ENCODE data around the gene ARHGAP42. TPM values are rescaled to one million over a fixed set of nuclear protein-coding genes. Genes with fewer than 3 reads are reported as not detected.

The ARHGAP42 gene
- total and polyA plus RNA-seq, 5 donors from 2014 or later, result not detected

GRCh38 chr11:100870138-100870537 is 183.1 kb downstream of the ARHGAP42 start:
- Histone ChIP-seq H3K27ac (ENCODE audit: insufficient read depth, low read length, poor library complexity, severe bottlenecking) (no peak overlapping the region), H3K27me3 (ENCODE audit: control insufficient read depth, insufficient read depth, low read length) (no peaks in the 10 kb centered on the region), H3K4me1 (ENCODE audit: control insufficient read depth, insufficient read depth, low read length, poor library complexity, severe bottlenecking) (no peaks in the 10 kb centered on the region), H3K9me3 (ENCODE audit: control insufficient read depth in 2 of 2, low read length in 2 of 2) (no peaks in the 10 kb centered on the region), H3K36me3 (ENCODE audit: control insufficient read depth, insufficient read depth, low read length) (no peaks in the 10 kb centered on the region), H3K4me3 (ENCODE audit: low read depth, low read length) (no peak overlapping the region)
- no peaks in the 10 kb centered on the region for H3K4me1 Mint-ChIP-seq
- DNase-seq, result no peak
- H3K9me3 Mint-ChIP-seq, result peaks cover 0 to 17% (median 6%) of the 10 kb centered on the region in 7 donors
- ATAC-seq (ENCODE audit: low read depth in 2 of 2), result no peak
- no peaks in the 10 kb centered on the region for H3K27me3 Mint-ChIP-seq
- H3K36me3 Mint-ChIP-seq, result no peaks in the 10 kb centered on the region
- H3K4me3 Mint-ChIP-seq, result no peak overlapping the region
- H3K27ac Mint-ChIP-seq, result no peak overlapping the region

GRCh38 chr11:100872951-100873740 is 186.1 kb downstream of the ARHGAP42 start:
- no peak overlapping the region for H3K4me3 Mint-ChIP-seq
- Histone ChIP-seq H3K36me3 (ENCODE audit: control insufficient read depth, insufficient read depth, low read length) (no peaks in the 10 kb centered on the region), H3K27ac (ENCODE audit: insufficient read depth, low read length, poor library complexity, severe bottlenecking) (no peak overlapping the region), H3K4me3 (ENCODE audit: low read depth, low read length) (no peak overlapping the region), H3K27me3 (ENCODE audit: control insufficient read depth, insufficient read depth, low read length) (no peaks in the 10 kb centered on the region), H3K9me3 (ENCODE audit: control insufficient read depth in 2 of 2, low read length in 2 of 2) (no peaks in the 10 kb centered on the region), H3K4me1 (ENCODE audit: control insufficient read depth, insufficient read depth, low read length, poor library complexity, severe bottlenecking) (no peaks in the 10 kb centered on the region)
- DNase-seq, result no peak
- no peaks in the 10 kb centered on the region for H3K4me1 Mint-ChIP-seq
- H3K27me3 Mint-ChIP-seq, result no peaks in the 10 kb centered on the region
- no peaks in the 10 kb centered on the region for H3K36me3 Mint-ChIP-seq
- no peak overlapping the region for H3K27ac Mint-ChIP-seq
- H3K9me3 Mint-ChIP-seq, result peaks cover 0 to 8% (median 2%) of the 10 kb centered on the region in 7 donors
- no peak for ATAC-seq (ENCODE audit: low read depth in 2 of 2)

- Mint-ChIP-seq H3K4me3 (no peak overlapping the region), H3K9me3 (peaks cover 0 to 17% (median 2%) of the 10 kb centered on the region in 7 donors), H3K4me1 (no peaks in the 10 kb centered on the region), H3K27ac (no peak overlapping the region), H3K27me3 (no peaks in the 10 kb centered on the region), H3K36me3 (no peaks in the 10 kb centered on the region)
- H3K4me3 ChIP-seq (ENCODE audit: low read depth, low read length), result no peak overlapping the region
- ATAC-seq (ENCODE audit: low read depth in 2 of 2) (no peak), DNase-seq (no peak)
- no peaks in the 10 kb centered on the region for H3K27me3 ChIP-seq (ENCODE audit: control insufficient read depth, insufficient read depth, low read length)
- no peaks in the 10 kb centered on the region for H3K4me1 ChIP-seq (ENCODE audit: control insufficient read depth, insufficient read depth, low read length, poor library complexity, severe bottlenecking)
- H3K9me3 ChIP-seq (ENCODE audit: control insufficient read depth in 2 of 2, low read length in 2 of 2), result no peaks in the 10 kb centered on the region
- no peaks in the 10 kb centered on the region for H3K36me3 ChIP-seq (ENCODE audit: control insufficient read depth, insufficient read depth, low read length)
- H3K27ac ChIP-seq (ENCODE audit: insufficient read depth, low read length, poor library complexity, severe bottlenecking), result no peak overlapping the region
Observed at GRCh38 chr11:100874203-100874602, 187.1 kb downstream of the ARHGAP42 start.

GRCh38 chr11:100875521-100875869 is 188.4 kb downstream of the ARHGAP42 start:
- no peak for DNase-seq
- H3K36me3 ChIP-seq (ENCODE audit: control insufficient read depth, insufficient read depth, low read length), result no peaks in the 10 kb centered on the region
- H3K27me3 ChIP-seq (ENCODE audit: control insufficient read depth, insufficient read depth, low read length), result no peaks in the 10 kb centered on the region
- H3K9me3 Mint-ChIP-seq, result peaks cover 0 to 23% (median 5%) of the 10 kb centered on the region in 7 donors
- H3K4me1 ChIP-seq (ENCODE audit: control insufficient read depth, insufficient read depth, low read length, poor library complexity, severe bottlenecking), result no peaks in the 10 kb centered on the region
- no peaks in the 10 kb centered on the region for H3K36me3 Mint-ChIP-seq
- H3K4me3 ChIP-seq (ENCODE audit: low read depth, low read length), result no peak overlapping the region
- no peaks in the 10 kb centered on the region for H3K9me3 ChIP-seq (ENCODE audit: control insufficient read depth in 2 of 2, low read length in 2 of 2)
- H3K27me3 Mint-ChIP-seq, result no peaks in the 10 kb centered on the region
- H3K4me1 Mint-ChIP-seq, result no peaks in the 10 kb centered on the region
- no peak overlapping the region for H3K27ac Mint-ChIP-seq
- no peak overlapping the region for H3K4me3 Mint-ChIP-seq
- no peak overlapping the region for H3K27ac ChIP-seq (ENCODE audit: insufficient read depth, low read length, poor library complexity, severe bottlenecking)
- ATAC-seq (ENCODE audit: low read depth in 2 of 2), result no peak

GRCh38 chr11:100876815-100877520 is 189.9 kb downstream of the ARHGAP42 start:
- DNase-seq, result no peak
- H3K4me3 ChIP-seq (ENCODE audit: low read depth, low read length), result no peak overlapping the region

GRCh38 chr11:100878474-100878873 is 191.4 kb downstream of the ARHGAP42 start:
- Mint-ChIP-seq H3K27ac (no peak overlapping the region), H3K9me3 (peaks cover 2 to 34% (median 12%) of the 10 kb centered on the region in 7 donors), H3K27me3 (no peaks in the 10 kb centered on the region), H3K4me1 (no peaks in the 10 kb centered on the region), H3K36me3 (no peaks in the 10 kb centered on the region), H3K4me3 (no peak overlapping the region)
- H3K4me3 ChIP-seq (ENCODE audit: low read depth, low read length), result no peak overlapping the region
- no peak overlapping the region for H3K27ac ChIP-seq (ENCODE audit: insufficient read depth, low read length, poor library complexity, severe bottlenecking)
- ATAC-seq (ENCODE audit: low read depth in 2 of 2), result no peak
- no peaks in the 10 kb centered on the region for H3K9me3 ChIP-seq (ENCODE audit: control insufficient read depth in 2 of 2, low read length in 2 of 2)
- H3K27me3 ChIP-seq (ENCODE audit: control insufficient read depth, insufficient read depth, low read length), result no peaks in the 10 kb centered on the region
- H3K36me3 ChIP-seq (ENCODE audit: control insufficient read depth, insufficient read depth, low read length), result no peaks in the 10 kb centered on the region
- DNase-seq, result no peak
- no peaks in the 10 kb centered on the region for H3K4me1 ChIP-seq (ENCODE audit: control insufficient read depth, insufficient read depth, low read length, poor library complexity, severe bottlenecking)

More at GRCh38 chr11:100876815-100877520, 189.9 kb downstream of the ARHGAP42 start:
- H3K27ac ChIP-seq (ENCODE audit: insufficient read depth, low read length, poor library complexity, severe bottlenecking), result no peak overlapping the region
- no peak for ATAC-seq (ENCODE audit: low read depth in 2 of 2)
- H3K27me3 ChIP-seq (ENCODE audit: control insufficient read depth, insufficient read depth, low read length), result no peaks in the 10 kb centered on the region
- no peaks in the 10 kb centered on the region for H3K4me1 ChIP-seq (ENCODE audit: control insufficient read depth, insufficient read depth, low read length, poor library complexity, severe bottlenecking)
- Mint-ChIP-seq H3K27ac (no peak overlapping the region), H3K36me3 (no peaks in the 10 kb centered on the region), H3K4me3 (no peak overlapping the region), H3K4me1 (no peaks in the 10 kb centered on the region), H3K27me3 (no peaks in the 10 kb centered on the region), H3K9me3 (peaks cover 0 to 29% (median 13%) of the 10 kb centered on the region in 7 donors)
- H3K9me3 ChIP-seq (ENCODE audit: control insufficient read depth in 2 of 2, low read length in 2 of 2), result no peaks in the 10 kb centered on the region
- no peaks in the 10 kb centered on the region for H3K36me3 ChIP-seq (ENCODE audit: control insufficient read depth, insufficient read depth, low read length)

- Histone ChIP-seq H3K9me3 (ENCODE audit: control insufficient read depth in 2 of 2, low read length in 2 of 2) (peaks cover 2 to 5% of the 10 kb centered on the region in 2 experiments), H3K27me3 (ENCODE audit: control insufficient read depth, insufficient read depth, low read length) (no peaks in the 10 kb centered on the region), H3K27ac (ENCODE audit: insufficient read depth, low read length, poor library complexity, severe bottlenecking) (no peak overlapping the region), H3K36me3 (ENCODE audit: control insufficient read depth, insufficient read depth, low read length) (no peaks in the 10 kb centered on the region), H3K4me3 (ENCODE audit: low read depth, low read length) (no peak overlapping the region), H3K4me1 (ENCODE audit: control insufficient read depth, insufficient read depth, low read length, poor library complexity, severe bottlenecking) (no peaks in the 10 kb centered on the region)
- H3K27me3 Mint-ChIP-seq, result no peaks in the 10 kb centered on the region
- DNase-seq (no peak), ATAC-seq (ENCODE audit: low read depth in 2 of 2) (no peak)
- H3K9me3 Mint-ChIP-seq, result peaks cover 2 to 34% (median 11%) of the 10 kb centered on the region in 7 donors
- no peaks in the 10 kb centered on the region for H3K4me1 Mint-ChIP-seq
- H3K27ac Mint-ChIP-seq, result no peak overlapping the region
- H3K36me3 Mint-ChIP-seq, result no peaks in the 10 kb centered on the region
- no peak overlapping the region for H3K4me3 Mint-ChIP-seq
Observed at GRCh38 chr11:100882957-100883356, 195.9 kb downstream of the ARHGAP42 start.
